Hepatocyte (in vitro differentiated cells): ENCODE data around the gene CCL24. TPM values are rescaled to one million over a fixed set of nuclear protein-coding genes. Genes with fewer than 3 reads are reported as not detected.
"Not testable (repeated sequence)": the region's sequence is repeated elsewhere in the genome, so short reads cannot be mapped to it uniquely, and the experiment has no call there.

Experiments used
- DNase-seq: peaks from one replicate; pipeline ENCODE4 v3.0.0-alpha.2; 2016; ENCODE audit warnings: low spot score
- H2AFZ ChIP-seq: fragments of 200-600 bp; sonication (generic); 2 replicates; pipeline ENCODE4 v1.6.0; 2016; ENCODE audit warnings: antibody characterized with exemption, mild to moderate bottlenecking
- H3K27ac ChIP-seq: fragments of 200-600 bp; sonication (generic); 2 replicates; pipeline ENCODE4 v1.5.1; 2016; ENCODE audit warnings: mild to moderate bottlenecking
- H3K27me3 ChIP-seq: fragments of 200-600 bp; sonication (generic); 2 replicates; pipeline ENCODE4 v1.6.1; 2016
- H3K36me3 ChIP-seq: fragments of 200-600 bp; sonication (generic); replicated peaks from 2 replicates; pipeline ENCODE4 v1.5.1; 2016; ENCODE audit warnings: low read depth; ENCODE audit not compliant: insufficient read depth
- H3K4me1 ChIP-seq: fragments of 200-600 bp; sonication (generic); 2 replicates; pipeline ENCODE4 v1.5.1; 2016; ENCODE audit warnings: mild to moderate bottlenecking, moderate library complexity; ENCODE audit not compliant: insufficient read depth
- H3K4me2 ChIP-seq: fragments of 200-600 bp; sonication (generic); 2 replicates; pipeline ENCODE4 v1.6.0; 2016
- H3K4me3 ChIP-seq: fragments of 200-600 bp; sonication (generic); 2 replicates; pipeline ENCODE4 v1.5.1; 2016; ENCODE audit warnings: mild to moderate bottlenecking
- H3K79me2 ChIP-seq: fragments of 200-600 bp; sonication (generic); 2 replicates; pipeline ENCODE4 v1.6.0; 2017; ENCODE audit warnings: mild to moderate bottlenecking
- H3K9me2 ChIP-seq: fragments of 200-600 bp; sonication (generic); replicated peaks from 2 replicates; pipeline ENCODE4 v1.6.0; 2017; ENCODE audit warnings: mild to moderate bottlenecking; ENCODE audit not compliant: insufficient read depth
- H3K9me3 ChIP-seq: fragments of 200-600 bp; sonication (generic); 2 replicates; pipeline ENCODE4 v1.5.1; 2016; ENCODE audit warnings: low read depth, mild to moderate bottlenecking
- H4K20me1 ChIP-seq: fragments of 200-600 bp; sonication (generic); 2 replicates; pipeline ENCODE4 v1.6.0; 2016; ENCODE audit warnings: mild to moderate bottlenecking; ENCODE audit not compliant: insufficient read depth, poor library complexity, severe bottlenecking
- CTCF ChIP-seq: fragments of 200-600 bp; sonication (generic); IDR thresholded peaks from 2 replicates; pipeline ENCODE4 v1.5.1; 2016; ENCODE audit warnings: antibody characterized with exemption, mild to moderate bottlenecking; ENCODE audit not compliant: poor library complexity
- EZH2 ChIP-seq: fragments of 200-600 bp; sonication (generic); IDR thresholded peaks from 2 replicates; pipeline ENCODE4 v1.6.1; 2016; ENCODE audit warnings: antibody characterized with exemption, mild to moderate bottlenecking, borderline replicate concordance
- EZH2phosphoT487 ChIP-seq: fragments of 200-600 bp; sonication (generic); IDR thresholded peaks from one replicate; pipeline ENCODE4 v1.6.1; 2018; ENCODE audit warnings: antibody characterized with exemption, mild to moderate bottlenecking, low read depth, moderate library complexity; ENCODE audit not compliant: unreplicated experiment, severe bottlenecking
- WGBS: methylation state at CpG from one replicate; pipeline ENCODE4 v1.1.6; 2016; ENCODE audit warnings: low lambda C conversion rate; ENCODE audit errors: missing lambda C conversion rate; 5-methylcytosine and 5-hydroxymethylcytosine counted together
- polyA plus RNA-seq: library from polyadenylated mRNA; unstranded; fragments of >200 nt; fragmentation: Nextera tagmentation; extraction: Ambion mirVana; gene quantifications from 2 replicates; pipeline ENCODE4 v1.2.1, GENCODE V29; 2016
- total RNA-seq: library from RNA; depleted of rRNA; stranded (reverse); fragments of >200 nt; gene quantifications from 2 replicates; pipeline ENCODE4 v1.2.3, GENCODE V29; 2014

The CCL24 gene
- total and polyA plus RNA-seq, 2 experiments from 2014 or later, result not detected

- TF ChIP-seq EZH2 (no peak), EZH2phosphoT487 (no peak), CTCF (no peak)
- WGBS, result 91% methylated on average over 3 of the region's 3 CpGs
- H3K36me3 ChIP-seq, result no peaks in the 10 kb centered on the region
These were observed 26.4 kb upstream of the CCL24 start for GRCh38 chr7:75840029-75840428.

GRCh38 chr7:75838281-75838930, 24.8 kb upstream of the CCL24 start:
- 87% methylated on average over 14 of the region's 14 CpGs for WGBS
- H3K4me1 ChIP-seq, result peaks cover 13% of the 10 kb centered on the region
- not testable (repeated sequence) for DNase-seq, H3K79me2 ChIP-seq, H3K27ac ChIP-seq, H3K4me2 ChIP-seq, H3K9me2 ChIP-seq, H4K20me1 ChIP-seq, H3K27me3 ChIP-seq, H3K36me3 ChIP-seq, H3K9me3 ChIP-seq, H2AFZ ChIP-seq, H3K4me3 ChIP-seq

More at GRCh38 chr7:75840029-75840428, 26.4 kb upstream of the CCL24 start:
- no peak for DNase-seq
- Histone ChIP-seq H3K27me3 (no peaks in the 10 kb centered on the region), H3K9me3 (no peaks in the 10 kb centered on the region), H3K9me2 (no peaks in the 10 kb centered on the region), H3K79me2 (no peaks in the 10 kb centered on the region), H4K20me1 (no peaks in the 10 kb centered on the region), H2AFZ (no peak overlapping the region), H3K4me1 (peaks cover 18% of the 10 kb centered on the region), H3K4me3 (no peak overlapping the region), H3K4me2 (no peak overlapping the region), H3K27ac (no peak overlapping the region)

GRCh38 chr7:75836798-75837197, 23.2 kb upstream of the CCL24 start:
- no peak overlapping the region for H2AFZ ChIP-seq
- H3K4me1 ChIP-seq, result no peaks in the 10 kb centered on the region
- H3K9me2 ChIP-seq, result no peaks in the 10 kb centered on the region
- no peak overlapping the region for H3K4me2 ChIP-seq
- TF ChIP-seq EZH2 (no peak), EZH2phosphoT487 (no peak)
- H3K79me2 ChIP-seq, result no peaks in the 10 kb centered on the region
- no peaks in the 10 kb centered on the region for H3K27me3 ChIP-seq
- no peak overlapping the region for H3K27ac ChIP-seq
- WGBS, result 94% methylated on average over 7 of the region's 7 CpGs
- no peak overlapping the region for H3K4me3 ChIP-seq
- H3K9me3 ChIP-seq, result no peaks in the 10 kb centered on the region
- no peaks in the 10 kb centered on the region for H4K20me1 ChIP-seq
- DNase-seq, result no peak
- H3K36me3 ChIP-seq, result no peaks in the 10 kb centered on the region

GRCh38 chr7:75835688-75836285, 22.2 kb upstream of the CCL24 start:
- no peak overlapping the region for H3K4me3 ChIP-seq

GRCh38 chr7:75833662-75834061, 20.1 kb upstream of the CCL24 start:
- not testable (repeated sequence) for H3K27ac ChIP-seq, H4K20me1 ChIP-seq, DNase-seq, H3K36me3 ChIP-seq, H2AFZ ChIP-seq, H3K4me1 ChIP-seq, H3K4me2 ChIP-seq, H3K9me3 ChIP-seq, H3K9me2 ChIP-seq, H3K79me2 ChIP-seq, H3K27me3 ChIP-seq, H3K4me3 ChIP-seq
- 73% methylated on average over 6 of the region's 6 CpGs for WGBS

More at GRCh38 chr7:75835688-75836285, 22.2 kb upstream of the CCL24 start:
- Histone ChIP-seq H3K27ac (no peak overlapping the region), H3K36me3 (no peaks in the 10 kb centered on the region), H2AFZ (no peak overlapping the region), H4K20me1 (no peaks in the 10 kb centered on the region), H3K27me3 (no peaks in the 10 kb centered on the region), H3K79me2 (no peaks in the 10 kb centered on the region), H3K4me2 (no peak overlapping the region), H3K9me2 (no peaks in the 10 kb centered on the region), H3K4me1 (no peaks in the 10 kb centered on the region), H3K9me3 (no peaks in the 10 kb centered on the region)
- WGBS, result 84% methylated on average over 28 of the region's 29 CpGs
- no peak for DNase-seq
- TF ChIP-seq EZH2phosphoT487 (no peak), CTCF (no peak), EZH2 (no peak)
